CD8-positive, alpha-beta memory T cell (primary cell): ENCODE data around the gene NPAS4. TPM values are rescaled to one million over a fixed set of nuclear protein-coding genes. Genes with fewer than 3 reads are reported as not detected.

ENCODE experiments used
- CTCF ChIA-PET: fragments of 350-600 bp; sonication (Branson Sonifier 250); formaldehyde crosslinking; loops from one replicate; lab custom pipeline; 2021; ENCODE audit warnings: antibody characterized with exemption; lab: Charles Lee
- POLR2A ChIA-PET: fragments of 350-600 bp; sonication (Branson Sonifier 250); formaldehyde crosslinking; loops from one replicate; lab custom pipeline; 2021; ENCODE audit warnings: antibody characterized with exemption; lab: Charles Lee
- DNase-seq, 5 donors: peaks; one replicate each; pipeline versions ENCODE4 v3.0.0 to v3.0.0-alpha.2; 2020 to 2022; ENCODE audit warnings: mixed read lengths in 1 of 5
- H3K27ac ChIP-seq: one replicate; pipeline ENCODE4 v1.7.0; 2013; ENCODE audit warnings: low read depth, mild to moderate bottlenecking, low read length, moderate library complexity
- H3K27me3 ChIP-seq: 2 replicates; pipeline ENCODE4 v1.7.0; 2013; ENCODE audit warnings: low read length, mild to moderate bottlenecking; ENCODE audit not compliant: insufficient read depth, poor library complexity, severe bottlenecking
- H3K36me3 ChIP-seq: 2 replicates; pipeline ENCODE4 v1.7.0; 2013; ENCODE audit warnings: mild to moderate bottlenecking, low read length, moderate library complexity; ENCODE audit not compliant: insufficient read depth
- H3K4me1 ChIP-seq: 2 replicates; pipeline ENCODE4 v1.7.0; 2013; ENCODE audit warnings: mild to moderate bottlenecking, low read length, moderate library complexity; ENCODE audit not compliant: insufficient read depth
- H3K4me3 ChIP-seq: 2 replicates; pipeline ENCODE4 v1.7.0; 2013; ENCODE audit warnings: mild to moderate bottlenecking, low read length
- H3K9me3 ChIP-seq: 2 replicates; pipeline ENCODE4 v1.7.0; 2013; ENCODE audit warnings: mild to moderate bottlenecking, low read length
- H3K27ac Mint-ChIP-seq, 8 donors: one replicate each; pipeline ENCODE4 v1.8.0; 2020 to 2021; ENCODE audit warnings: mixed read lengths in 8 of 8, mild to moderate bottlenecking in 6 of 8, inconsistent platforms in 3 of 8, moderate library complexity in 3 of 8
- H3K27me3 Mint-ChIP-seq, 2 donors: one replicate each; pipeline ENCODE4 v1.8.0; 2020 to 2021; ENCODE audit warnings: mixed read lengths in 2 of 2, mild to moderate bottlenecking in 1 of 2, moderate library complexity in 1 of 2
- H3K36me3 Mint-ChIP-seq, 3 donors: one replicate each; pipeline ENCODE4 v1.8.0; 2020 to 2021; ENCODE audit warnings: mixed read lengths in 3 of 3, inconsistent platforms in 1 of 3, mild to moderate bottlenecking in 1 of 3
- H3K4me1 Mint-ChIP-seq, 3 donors: one replicate each; pipeline ENCODE4 v1.8.0; 2020 to 2021; ENCODE audit warnings: mixed read lengths in 3 of 3, inconsistent platforms in 1 of 3, mild to moderate bottlenecking in 1 of 3
- H3K4me3 Mint-ChIP-seq, 7 donors: one replicate each; pipeline ENCODE4 v1.8.0; 2020 to 2021; ENCODE audit warnings: mixed read lengths in 7 of 7, mild to moderate bottlenecking in 6 of 7, moderate library complexity in 4 of 7, inconsistent platforms in 2 of 7
- H3K9me3 Mint-ChIP-seq, 5 donors: one replicate each; pipeline ENCODE4 v1.8.0; 2020 to 2022; ENCODE audit warnings: mixed read lengths in 5 of 5, mild to moderate bottlenecking in 3 of 5, moderate library complexity in 2 of 5, inconsistent platforms in 1 of 5
- polyA plus RNA-seq: library from polyadenylated mRNA; unstranded; fragments of 300-500 nt; fragmentation: Illumina TruSeq; gene quantifications from one replicate; pipeline ENCODE4 v1.2.3, GENCODE V29; 2021
- total RNA-seq, 2 experiments: library from RNA; stranded (reverse); gene quantifications; one replicate each; pipeline ENCODE4 v1.2.3, GENCODE V29; 2021

Gene NPAS4
- total and polyA plus RNA-seq, 3 experiments from 2014 or later = not detected

GRCh38 chr11:66443602-66444001, 22.8 kb downstream of the NPAS4 start:
- ChIA-PET CTCF (interaction anchor here (1.5 kb wide), 1 partner anchor 234 kb away, joined by 4 read pairs; the partner anchor contains the start of gene RBM4B), POLR2A (no interaction called here)
- Histone ChIP-seq H3K4me3 (no peak overlapping the region), H3K4me1 (no peaks in the 10 kb centered on the region), H3K36me3 (no peaks in the 10 kb centered on the region), H3K27me3 (no peaks in the 10 kb centered on the region), H3K27ac (no peak overlapping the region), H3K9me3 (no peaks in the 10 kb centered on the region)
- Mint-ChIP-seq H3K4me1 (peaks cover 0 to 6% (median 3%) of the 10 kb centered on the region in 3 donors), H3K27ac (no peak overlapping the region), H3K4me3 (no peak overlapping the region), H3K9me3 (peaks cover 3 to 12% (median 11%) of the 10 kb centered on the region in 5 donors), H3K27me3 (peaks cover 4 to 26% of the 10 kb centered on the region in 2 donors), H3K36me3 (peaks cover 2 to 11% (median 4%) of the 10 kb centered on the region in 3 donors)
- no peak for DNase-seq

GRCh38 chr11:66447012-66447411, 26.2 kb downstream of the NPAS4 start:
- ChIA-PET POLR2A (no interaction called here), CTCF (no interaction called here)
- no peaks in the 10 kb centered on the region for H3K27me3 ChIP-seq
- no peaks in the 10 kb centered on the region for H3K9me3 ChIP-seq
- no peak overlapping the region for H3K4me3 ChIP-seq
- H3K4me1 Mint-ChIP-seq = no peaks in the 10 kb centered on the region
- H3K9me3 Mint-ChIP-seq = peaks cover 3 to 12% (median 12%) of the 10 kb centered on the region in 5 donors
- no peak for DNase-seq
- H3K36me3 ChIP-seq = no peaks in the 10 kb centered on the region
- H3K4me3 Mint-ChIP-seq = no peak overlapping the region
- peaks cover 0 to 11% (median 4%) of the 10 kb centered on the region in 3 donors for H3K36me3 Mint-ChIP-seq
- H3K27ac Mint-ChIP-seq = no peak overlapping the region
- no peak overlapping the region for H3K27ac ChIP-seq
- H3K4me1 ChIP-seq = no peaks in the 10 kb centered on the region
- H3K27me3 Mint-ChIP-seq = peaks cover 4 to 45% of the 10 kb centered on the region in 2 donors

GRCh38 chr11:66448523-66448922, 27.7 kb downstream of the NPAS4 start:
- CTCF ChIA-PET = interaction anchor here (0.7 kb wide), 1 partner anchor 10 kb away, joined by 3 read pairs; the partner anchor contains the start of gene MRPL11

GRCh38 chr11:66450560-66450959, 29.7 kb downstream of the NPAS4 start:
- Histone ChIP-seq H3K27me3 (no peaks in the 10 kb centered on the region), H3K4me3 (no peak overlapping the region), H3K4me1 (peaks cover 12% of the 10 kb centered on the region), H3K9me3 (no peaks in the 10 kb centered on the region), H3K27ac (no peak overlapping the region), H3K36me3 (no peaks in the 10 kb centered on the region)
- H3K27ac Mint-ChIP-seq = no peak overlapping the region
- no peaks in the 10 kb centered on the region for H3K36me3 Mint-ChIP-seq
- peak overlapping the region in 1 of 7 donors; percentile 37 for H3K4me3 Mint-ChIP-seq
- H3K27me3 Mint-ChIP-seq = peaks cover 2 to 39% of the 10 kb centered on the region in 2 donors
- ChIA-PET POLR2A (interaction anchor here (0.7 kb wide), 1 partner anchor 157 kb away, joined by 3 read pairs; no protein-coding TSS in a partner anchor), CTCF (no interaction called here)
- H3K9me3 Mint-ChIP-seq = peaks cover 0 to 3% (median 0%) of the 10 kb centered on the region in 5 donors
- H3K4me1 Mint-ChIP-seq = peaks cover 12 to 17% (median 17%) of the 10 kb centered on the region in 3 donors
- DNase-seq = no peak

More at GRCh38 chr11:66448523-66448922, 27.7 kb downstream of the NPAS4 start:
- Histone ChIP-seq H3K27ac (no peak overlapping the region), H3K4me1 (no peaks in the 10 kb centered on the region), H3K9me3 (no peaks in the 10 kb centered on the region), H3K27me3 (no peaks in the 10 kb centered on the region), H3K36me3 (no peaks in the 10 kb centered on the region), H3K4me3 (no peak overlapping the region)
- Mint-ChIP-seq H3K36me3 (peaks cover 0 to 3% (median 2%) of the 10 kb centered on the region in 3 donors), H3K4me1 (no peaks in the 10 kb centered on the region), H3K27me3 (peaks cover 4 to 42% of the 10 kb centered on the region in 2 donors), H3K4me3 (no peak overlapping the region), H3K9me3 (peaks cover 0 to 7% (median 3%) of the 10 kb centered on the region in 5 donors), H3K27ac (no peak overlapping the region)
- POLR2A ChIA-PET = no interaction called here
- no peak for DNase-seq

GRCh38 chr11:66451663-66452062, 30.8 kb downstream of the NPAS4 start:
- Histone ChIP-seq H3K27me3 (no peaks in the 10 kb centered on the region), H3K27ac (no peak overlapping the region), H3K9me3 (no peaks in the 10 kb centered on the region), H3K4me3 (no peak overlapping the region), H3K36me3 (no peaks in the 10 kb centered on the region), H3K4me1 (peaks cover 12% of the 10 kb centered on the region)
- no peak overlapping the region for H3K4me3 Mint-ChIP-seq
- no peaks in the 10 kb centered on the region for H3K36me3 Mint-ChIP-seq
- H3K9me3 Mint-ChIP-seq = peaks cover 0 to 3% (median 0%) of the 10 kb centered on the region in 5 donors
- H3K4me1 Mint-ChIP-seq = peaks cover 12 to 17% (median 17%) of the 10 kb centered on the region in 3 donors
- POLR2A ChIA-PET = no interaction called here
- CTCF ChIA-PET = no interaction called here
- H3K27ac Mint-ChIP-seq = no peak overlapping the region
- no peak for DNase-seq
- peaks cover 2 to 38% of the 10 kb centered on the region in 2 donors for H3K27me3 Mint-ChIP-seq

- POLR2A ChIA-PET = no interaction called here
- H3K27ac Mint-ChIP-seq = peak overlapping the region in 1 of 8 donors; percentile 66
Observed at GRCh38 chr11:66454247-66454646, 33.4 kb downstream of the NPAS4 start.

GRCh38 chr11:66454828-66455227, 34.0 kb downstream of the NPAS4 start:
- no peak for DNase-seq
- Histone ChIP-seq H3K9me3 (no peaks in the 10 kb centered on the region), H3K4me3 (no peak overlapping the region), H3K36me3 (no peaks in the 10 kb centered on the region), H3K27ac (no peak overlapping the region), H3K27me3 (no peaks in the 10 kb centered on the region), H3K4me1 (peaks cover 12% of the 10 kb centered on the region)
- POLR2A ChIA-PET = interaction anchor here (0.6 kb wide), 1 partner anchor 128 kb away, joined by 3 read pairs; no protein-coding TSS in a partner anchor
- Mint-ChIP-seq H3K9me3 (peaks cover 0 to 3% (median 0%) of the 10 kb centered on the region in 5 donors), H3K27me3 (peaks cover 2 to 18% of the 10 kb centered on the region in 2 donors), H3K4me1 (peaks cover 12 to 17% (median 17%) of the 10 kb centered on the region in 3 donors), H3K36me3 (no peaks in the 10 kb centered on the region), H3K27ac (peak overlapping the region in 1 of 8 donors; percentile 28), H3K4me3 (peak overlapping the region in 1 of 7 donors; percentile 1)
- CTCF ChIA-PET = interaction anchor here (1.1 kb wide), 2 partner anchors 12 to 16 kb away, joined by 4 to 5 read pairs; partner anchors contain the start of gene PELI3

More at GRCh38 chr11:66454247-66454646, 33.4 kb downstream of the NPAS4 start:
- H3K9me3 Mint-ChIP-seq = peaks cover 0 to 3% (median 0%) of the 10 kb centered on the region in 5 donors
- peak overlapping the region in 1 of 7 donors; percentile 44 for H3K4me3 Mint-ChIP-seq
- Histone ChIP-seq H3K9me3 (no peaks in the 10 kb centered on the region), H3K4me3 (no peak overlapping the region), H3K4me1 (peaks cover 12% of the 10 kb centered on the region), H3K27me3 (no peaks in the 10 kb centered on the region), H3K36me3 (no peaks in the 10 kb centered on the region), H3K27ac (no peak overlapping the region)
- peaks cover 12 to 17% (median 17%) of the 10 kb centered on the region in 3 donors for H3K4me1 Mint-ChIP-seq
- CTCF ChIA-PET = interaction anchor here (1.1 kb wide), 1 partner anchor 15 kb away, joined by 4 read pairs; no protein-coding TSS in a partner anchor
- DNase-seq = no peak
- no peaks in the 10 kb centered on the region for H3K36me3 Mint-ChIP-seq
- peaks cover 2 to 23% of the 10 kb centered on the region in 2 donors for H3K27me3 Mint-ChIP-seq

- no peak overlapping the region for H3K4me3 Mint-ChIP-seq
- peaks cover 0 to 2% of the 10 kb centered on the region in 2 donors for H3K27me3 Mint-ChIP-seq
- ChIA-PET POLR2A (no interaction called here), CTCF (no interaction called here)
- peaks cover 12 to 17% (median 17%) of the 10 kb centered on the region in 3 donors for H3K4me1 Mint-ChIP-seq
- no peak for DNase-seq
- Histone ChIP-seq H3K36me3 (no peaks in the 10 kb centered on the region), H3K4me3 (no peak overlapping the region), H3K4me1 (peaks cover 12% of the 10 kb centered on the region), H3K27ac (no peak overlapping the region), H3K27me3 (no peaks in the 10 kb centered on the region), H3K9me3 (no peaks in the 10 kb centered on the region)
- H3K27ac Mint-ChIP-seq = no peak overlapping the region
- peaks cover 0 to 4% (median 0%) of the 10 kb centered on the region in 5 donors for H3K9me3 Mint-ChIP-seq
- no peaks in the 10 kb centered on the region for H3K36me3 Mint-ChIP-seq
Observed at GRCh38 chr11:66457826-66458225, 37.0 kb downstream of the NPAS4 start.
